Heart left ventricle (tissue), 16 donors: ENCODE measurements around the gene NR4A1. TPM values are rescaled to one million over a fixed set of nuclear protein-coding genes. Genes with fewer than 3 reads are reported as not detected.
A peak's percentile ranks its signal among the peaks of the same experiment; 100 is the strongest.

Experiments
- ATAC-seq, 4 donors: fragments of 200-7000 bp; cut with Tn5 transposase; one replicate each; pipeline ENCODE4 v1.9.1; 2020 to 2022; ENCODE audit warnings: moderate library complexity in 4 of 4, mild to moderate bottlenecking in 3 of 4, moderate number of reproducible peaks in 1 of 4
- DNase-seq, 5 donors: peaks; one replicate each; pipeline ENCODE4 v3.0.0-alpha.2; 2020
- H3K27ac ChIP-seq, 12 donors: fragments of 200-600 bp; sonication (generic) in 4 of 12; one replicate each; pipeline versions ENCODE4 v1.5.0 to v1.8.0; 2016 to 2022; ENCODE audit warnings: mild to moderate bottlenecking in 2 of 12
- H3K27me3 ChIP-seq, 9 donors: fragments of 200-600 bp; sonication (generic) in 2 of 9; one replicate each; pipeline versions ENCODE4 v1.5.1 to v1.8.0; 2016 to 2022; ENCODE audit warnings: mild to moderate bottlenecking in 3 of 9
- H3K36me3 ChIP-seq, 9 donors: fragments of 200-600 bp; sonication (generic) in 2 of 9; one replicate each; pipeline versions ENCODE4 v1.5.0 to v1.8.0; 2018 to 2022; ENCODE audit warnings: mild to moderate bottlenecking in 2 of 9
- H3K4me1 ChIP-seq, 12 donors: fragments of 200-600 bp; sonication (generic) in 4 of 12; one replicate each; pipeline versions ENCODE4 v1.5.0 to v1.8.0; 2016 to 2022; ENCODE audit warnings: mild to moderate bottlenecking in 3 of 12
- H3K4me3 ChIP-seq, 12 donors: fragments of 200-600 bp; sonication (generic) in 4 of 12; one replicate each; pipeline versions ENCODE4 v1.5.0 to v1.8.0; 2017 to 2022; ENCODE audit warnings: mild to moderate bottlenecking in 9 of 12, moderate library complexity in 4 of 12
- H3K9me3 ChIP-seq, 12 donors: fragments of 200-600 bp; sonication (generic) in 4 of 12; one replicate each; pipeline versions ENCODE4 v1.5.0 to v1.8.0; 2016 to 2022; ENCODE audit warnings: mild to moderate bottlenecking in 1 of 12
- POLR2A ChIP-seq, 2 donors: fragments of 450-650 bp; IDR thresholded peaks; one replicate each; pipeline ENCODE4 v1.6.1; 2017; ENCODE audit warnings: antibody characterized with exemption in 2 of 2, mild to moderate bottlenecking in 2 of 2, moderate library complexity in 2 of 2
- WGBS, 4 donors: extraction: QIAGEN DNeasy Blood & Tissue Kit in 2 of 4; methylation state at CpG; one replicate each; pipeline versions ENCODE4 v1.1.5 to v1.1.7; 2013 to 2018; 5-methylcytosine and 5-hydroxymethylcytosine counted together
- intact Hi-C, 10 donors: fragments of 100-400 bp; cut with DNase I; formaldehyde crosslinking; loops; one replicate each; pipeline versions ENCODE4 v1.11.1 to v1.14.2; 2022
- polyA plus RNA-seq, 2 donors: library from polyadenylated mRNA; stranded (reverse); fragments of 200-250 nt; gene quantifications; one replicate each; pipeline ENCODE4 v1.2.3, GENCODE V29; 2013
- total RNA-seq, 9 donors: library from RNA; depleted of rRNA in 2 of 9; stranded (reverse); fragments of >200 nt in 2 of 9; fragmentation: NEBNext Ultra II Directional in 3 of 9; extraction: Animal tissue kit (Norgen Biotek cat#: 25700) in 3 of 9; gene quantifications; one replicate each; pipeline versions ENCODE4 v1.1.0 to v1.2.4, GENCODE V29; 2016 to 2023
- TF ChIP-seq, protein P1 (sequence below), 12 donors: fragments of 200-600 bp; sonication (generic) in 4 of 12; IDR thresholded peaks; one replicate each; pipeline versions ENCODE4 v1.5.0 to v1.8.0; 2018 to 2022; ENCODE audit warnings: antibody characterized with exemption in 12 of 12, mild to moderate bottlenecking in 5 of 12
- donor health status: ischemic (EF 13 %, LVEDD 7.1; RV severe dilation, severe dysfunction).
- donor health status: healthy with polysubstance abuse.
- donor health status: DM: no; HTN: yes; CAD: no.
- donor health status: DM: no; HTN: no; CAD: no.
- donor health status: ischemic (EF 25% LVEDD 6.9; RV normal size, moderate dysfunction).
- donor health status: ischemic (EF 25% LVEDD 5.7; RV mildly dilated, moderate dysfunction).
- donor health status: healthy.
- donor health status: DM: yes; HTN: yes; CAD: no.
- donor health status: ischemic (EF 35%, LVEDD 5.7; RV mildly dilated, moderate dysfunction).
- donor health status: nonischemic (EF 11% LVEDD 7.7; RV severe dilation, severe dysfunction).
- donor health status: DM: yes; HTN: yes; CAD: no.
- donor health status: PGD.
- donor health status: ischemic (EF 29% LVEDD 5.4; RV normal size, mild dysfunction).
- donor health status: nonischemic (EF 23%, LVEDD 6.1; RV moderate dilation, normal function).

Gene NR4A1
- total and polyA plus RNA-seq, 11 donors: 22.0 to 140 (median 46.0) TPM

DNA sequence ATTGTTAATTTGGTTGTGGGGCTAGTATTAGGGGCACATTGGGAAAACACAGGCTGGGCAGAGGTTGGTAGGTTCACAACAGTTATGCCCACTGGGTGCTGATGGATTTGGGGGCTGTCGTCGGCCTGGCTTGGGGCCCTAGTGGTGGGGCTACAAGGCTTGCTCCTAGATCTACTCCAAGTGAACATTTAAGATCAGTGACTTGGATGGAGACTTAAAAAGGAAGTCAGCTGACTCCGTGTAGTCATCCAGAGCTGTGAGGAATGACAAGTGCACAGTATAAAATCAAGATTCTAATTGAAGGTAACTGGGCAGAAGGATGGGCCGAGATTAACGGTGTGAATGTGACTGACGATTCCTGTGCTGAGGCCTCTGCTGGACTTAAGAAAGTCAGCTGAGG lies 12.8 kb upstream of the NR4A1 start:
- WGBS, 4 donors: 43 to 50% (median 47%) methylated on average over 6 of the region's 6 CpGs
- H3K27me3 ChIP-seq: no peaks in the 10 kb centered on the region
- ATAC-seq (no peak), DNase-seq (no peak)
- H3K27ac ChIP-seq: peak overlapping the region in 10 of 12 donors; percentile 32 to 98 (median 94)
- no peaks in the 10 kb centered on the region for H3K36me3 ChIP-seq
- H3K9me3 ChIP-seq: no peaks in the 10 kb centered on the region
- TF ChIP-seq, protein P1, sequence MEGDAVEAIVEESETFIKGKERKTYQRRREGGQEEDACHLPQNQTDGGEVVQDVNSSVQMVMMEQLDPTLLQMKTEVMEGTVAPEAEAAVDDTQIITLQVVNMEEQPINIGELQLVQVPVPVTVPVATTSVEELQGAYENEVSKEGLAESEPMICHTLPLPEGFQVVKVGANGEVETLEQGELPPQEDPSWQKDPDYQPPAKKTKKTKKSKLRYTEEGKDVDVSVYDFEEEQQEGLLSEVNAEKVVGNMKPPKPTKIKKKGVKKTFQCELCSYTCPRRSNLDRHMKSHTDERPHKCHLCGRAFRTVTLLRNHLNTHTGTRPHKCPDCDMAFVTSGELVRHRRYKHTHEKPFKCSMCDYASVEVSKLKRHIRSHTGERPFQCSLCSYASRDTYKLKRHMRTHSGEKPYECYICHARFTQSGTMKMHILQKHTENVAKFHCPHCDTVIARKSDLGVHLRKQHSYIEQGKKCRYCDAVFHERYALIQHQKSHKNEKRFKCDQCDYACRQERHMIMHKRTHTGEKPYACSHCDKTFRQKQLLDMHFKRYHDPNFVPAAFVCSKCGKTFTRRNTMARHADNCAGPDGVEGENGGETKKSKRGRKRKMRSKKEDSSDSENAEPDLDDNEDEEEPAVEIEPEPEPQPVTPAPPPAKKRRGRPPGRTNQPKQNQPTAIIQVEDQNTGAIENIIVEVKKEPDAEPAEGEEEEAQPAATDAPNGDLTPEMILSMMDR (IDR thresholded peaks at IDR 0.05): no peak
- TF ChIP-seq POLR2A (IDR thresholded peaks at IDR 0.05): peak in 1 of 2 donors; percentile 26
- intact Hi-C loops: no loop called here
- peak overlapping the region in 11 of 12 donors; percentile 57 to 94 (median 71) for H3K4me3 ChIP-seq
- peaks cover 20 to 90% (median 65%) of the 10 kb centered on the region in 12 donors for H3K4me1 ChIP-seq

DNA sequence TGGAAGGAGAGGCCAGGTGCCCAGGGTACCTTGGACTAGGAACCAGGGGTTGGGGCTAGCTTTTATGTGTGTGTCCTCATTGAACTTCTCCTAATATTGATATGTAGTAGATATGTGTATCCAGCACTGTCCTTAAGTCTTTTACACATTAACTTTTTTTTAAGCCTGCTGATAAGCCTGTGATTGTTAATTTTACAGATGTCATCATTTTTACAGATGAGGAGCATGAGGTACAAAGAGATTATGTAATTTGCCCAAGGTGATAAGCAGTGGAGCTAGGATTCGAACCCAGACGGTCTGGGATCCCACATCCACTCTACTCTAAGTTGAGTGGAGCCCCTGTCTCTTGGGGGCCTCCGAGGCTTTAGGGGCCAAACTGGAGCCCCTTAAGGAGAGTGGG lies 10.2 kb upstream of the NR4A1 start:
- WGBS, 4 donors: 76 to 85% (median 81%) methylated on average over 3 of the region's 3 CpGs
- H3K36me3 ChIP-seq: no peaks in the 10 kb centered on the region
- intact Hi-C loops: no loop called here
- TF ChIP-seq POLR2A (IDR thresholded peaks at IDR 0.05): no peak
- TF ChIP-seq, protein P1 (IDR thresholded peaks at IDR 0.05): no peak
- peak overlapping the region in 10 of 12 donors; percentile 48 to 99 (median 97) for H3K27ac ChIP-seq
- no peaks in the 10 kb centered on the region for H3K27me3 ChIP-seq
- H3K4me1 ChIP-seq: peaks cover 28 to 94% (median 75%) of the 10 kb centered on the region in 12 donors
- DNase-seq (no peak), ATAC-seq (no peak)
- no peaks in the 10 kb centered on the region for H3K9me3 ChIP-seq
- no peak overlapping the region for H3K4me3 ChIP-seq

DNA sequence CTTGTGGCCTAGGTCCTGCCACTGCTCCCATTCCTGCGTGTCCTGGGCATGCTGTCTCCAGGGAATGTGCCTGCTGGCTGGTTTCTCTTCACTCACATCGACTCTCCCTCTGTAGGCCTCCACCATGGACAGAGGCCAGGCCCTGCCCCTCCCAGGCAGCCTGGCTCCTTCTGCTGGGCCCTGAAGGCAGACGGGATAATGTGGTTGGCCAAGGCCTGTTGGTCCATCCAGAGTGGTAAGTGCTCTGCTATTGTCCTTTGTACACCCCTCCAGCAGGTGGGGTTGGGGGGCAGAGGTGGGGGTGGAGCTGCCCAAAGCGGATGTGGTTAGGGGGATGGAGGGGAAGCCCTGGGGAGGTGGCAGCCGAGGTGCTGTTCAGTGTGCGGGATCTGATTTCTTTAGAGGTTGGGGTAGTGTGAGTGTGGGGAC lies 9.5 kb upstream of the NR4A1 start:
- peak in 1 of 2 donors; percentile 18 for TF ChIP-seq POLR2A (IDR thresholded peaks at IDR 0.05)
- TF ChIP-seq, protein P1 (IDR thresholded peaks at IDR 0.05): peak in 5 of 12 donors; percentile 5 to 28 (median 14)
- ATAC-seq (peak; percentile 24 to 45 (median 28)), DNase-seq (peak; percentile 70 to 86 (median 81))
- intact Hi-C loops: no loop called here
- no peaks in the 10 kb centered on the region for H3K27me3 ChIP-seq
- no peaks in the 10 kb centered on the region for H3K36me3 ChIP-seq
- no peaks in the 10 kb centered on the region for H3K9me3 ChIP-seq
- peak overlapping the region in 11 of 12 donors; percentile 48 to 99 (median 97) for H3K27ac ChIP-seq
- WGBS, 4 donors: 47 to 53% (median 51%) methylated on average over 6 of the region's 6 CpGs
- peaks cover 22 to 94% (median 75%) of the 10 kb centered on the region in 12 donors for H3K4me1 ChIP-seq
- no peak overlapping the region for H3K4me3 ChIP-seq

DNA sequence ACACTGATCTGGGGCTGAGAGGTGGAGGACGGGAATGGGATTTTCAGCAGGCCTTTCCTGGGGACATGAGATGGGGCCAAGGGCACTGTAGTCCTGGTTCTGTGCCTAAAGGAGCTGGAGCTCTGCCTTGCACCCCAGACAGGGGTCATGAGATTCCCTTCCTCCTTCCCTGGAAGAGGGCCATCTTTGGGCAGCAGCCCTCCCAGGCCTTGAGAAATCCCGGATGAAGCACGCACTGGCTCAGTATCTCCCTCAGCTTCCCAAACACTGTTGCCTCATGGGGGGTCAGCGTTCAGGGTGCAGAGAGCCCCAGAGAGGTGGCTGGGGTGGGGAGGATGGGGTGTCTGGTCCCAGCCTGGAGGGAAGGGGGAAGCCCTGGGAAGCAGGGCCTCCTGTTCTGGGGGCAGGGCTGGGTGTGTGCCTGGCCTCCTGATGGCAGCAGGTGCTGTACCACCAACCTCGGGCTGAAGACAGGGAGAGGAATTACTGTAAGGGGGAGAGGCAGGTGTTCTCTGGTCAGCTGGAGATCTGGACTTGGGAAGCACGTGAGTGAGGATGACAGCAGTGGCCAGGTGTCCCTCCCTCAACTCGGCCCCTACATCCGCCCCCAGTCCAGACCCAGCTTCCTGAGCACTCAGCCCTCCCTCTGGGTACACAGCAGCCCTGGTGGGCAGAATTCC lies 8.4 kb upstream of the NR4A1 start:
- Histone ChIP-seq H3K4me3 (peak overlapping the region in 1 of 12 donors; percentile 55), H3K9me3 (no peaks in the 10 kb centered on the region), H3K4me1 (peaks cover 22 to 98% (median 79%) of the 10 kb centered on the region in 12 donors), H3K36me3 (peaks cover 0 to 6% (median 0%) of the 10 kb centered on the region in 9 donors), H3K27ac (peak overlapping the region; percentile 93 to 99 (median 97)), H3K27me3 (no peaks in the 10 kb centered on the region)
- TF ChIP-seq, protein P1 (IDR thresholded peaks at IDR 0.05): no peak
- TF ChIP-seq POLR2A (IDR thresholded peaks at IDR 0.05): no peak
- DNase-seq (no peak), ATAC-seq (no peak)
- WGBS, 4 donors: 45 to 55% (median 50%) methylated on average over 7 to 8 of the region's 8 CpGs
- intact Hi-C loops: no loop called here
